SW 1271 (cell line): Measurements from ENCODE around the gene NECTIN1.
A peak's percentile ranks its signal among the peaks of the same experiment; 100 is the strongest.
"Not testable (repeated sequence)": the region's sequence is repeated elsewhere in the genome, so short reads cannot be mapped to it uniquely, and the experiment has no call there.

Experiments used
- DNase-seq, 2 experiments: peaks; one replicate each; lab custom pipeline; 2025; lab: John Stamatoyannopoulos, UW

The NECTIN1 gene

DNA sequence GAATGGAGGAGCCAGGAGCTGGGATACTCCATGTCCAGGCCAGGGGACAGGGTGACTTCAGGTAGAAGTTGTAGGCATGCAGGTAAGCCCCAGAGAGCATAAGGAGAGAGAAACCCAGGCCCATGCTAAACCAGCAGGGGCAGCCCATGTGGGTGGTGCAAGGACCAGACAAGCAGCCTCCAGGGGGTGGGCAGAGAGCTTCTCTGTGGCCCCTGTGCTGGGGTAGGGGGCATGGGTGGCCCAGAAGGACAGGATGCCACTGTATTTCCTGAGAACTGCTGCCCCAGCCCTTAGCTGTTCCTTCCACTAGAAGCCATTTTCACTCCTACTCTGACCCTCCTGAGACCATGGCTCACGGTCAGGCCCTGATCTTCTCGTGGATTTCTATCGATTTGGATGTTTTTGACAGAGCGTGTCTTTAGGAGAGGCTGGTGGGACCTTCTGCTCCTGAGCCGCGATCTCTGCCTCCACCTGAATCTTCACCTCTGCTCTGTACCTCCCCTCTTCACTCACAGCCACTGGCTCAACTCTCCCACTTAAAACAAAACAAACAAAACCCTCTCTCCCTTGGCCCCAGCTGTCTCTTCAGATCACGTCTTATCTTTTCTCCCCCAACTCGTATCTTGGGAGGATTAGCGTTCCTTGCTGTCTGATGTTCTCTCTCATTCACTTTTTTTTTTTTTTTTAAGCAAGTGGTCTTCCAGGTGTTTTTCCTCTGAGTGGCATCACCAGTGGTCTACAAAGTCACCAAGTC lies 112.2 kb downstream of the NECTIN1 start:
- DNase-seq, result no peak

DNA sequence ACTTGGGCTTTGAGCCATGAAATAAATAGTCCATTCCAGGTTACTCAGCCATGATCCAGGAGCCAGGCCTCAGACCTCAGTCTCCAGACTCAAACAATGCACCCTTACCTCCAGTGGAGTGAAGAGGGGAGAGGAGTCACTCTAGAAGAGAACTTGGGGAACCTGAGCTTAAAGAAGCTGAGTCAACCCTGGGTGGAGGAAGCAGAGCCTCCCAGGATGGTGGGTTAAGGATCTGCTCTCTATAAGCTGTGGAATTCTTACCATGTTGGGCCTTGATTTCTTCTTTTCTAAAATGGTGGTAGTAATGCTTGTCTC lies 113.2 kb downstream of the NECTIN1 start:
- no peak for DNase-seq

DNA sequence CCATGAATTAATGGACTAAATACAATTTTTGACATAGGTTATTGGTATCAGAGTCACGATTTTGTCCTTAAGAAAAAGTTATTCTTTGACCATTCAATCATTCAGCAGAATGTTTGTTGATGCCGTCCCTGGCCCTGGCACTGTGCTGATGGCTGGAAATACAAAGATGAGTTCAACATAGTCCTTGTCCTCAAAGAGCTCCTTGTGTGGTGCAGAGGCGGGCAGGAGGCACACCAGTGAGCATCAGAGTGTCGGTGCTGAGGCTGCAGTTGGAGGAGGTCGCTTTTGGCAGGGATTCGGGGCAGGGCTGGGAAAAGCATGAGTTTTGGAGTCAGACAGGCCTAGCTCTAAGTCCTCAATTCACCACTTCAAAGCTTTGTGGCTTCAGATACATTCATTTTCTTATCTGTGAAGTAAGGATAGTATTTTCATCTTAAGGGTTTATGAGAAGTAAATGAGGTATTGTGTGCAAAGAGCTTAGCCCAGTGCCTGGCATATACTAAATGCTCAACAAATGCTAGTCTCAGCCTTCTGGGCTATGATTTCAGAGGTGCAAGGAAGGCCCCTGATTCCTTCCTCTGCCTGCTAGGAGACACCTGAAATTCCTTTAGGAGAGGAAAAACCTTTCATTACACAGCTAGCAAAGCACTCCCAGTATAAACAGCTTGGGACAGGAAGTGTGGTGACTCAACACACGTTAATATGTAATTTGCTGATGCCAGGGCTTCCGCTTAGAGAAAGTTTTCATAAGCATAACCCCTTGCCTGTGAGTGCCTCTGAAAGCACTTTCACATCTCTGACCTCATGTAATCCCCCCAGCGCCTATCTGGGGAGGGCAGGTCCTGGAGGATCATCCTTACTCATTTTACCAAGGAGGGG lies 113.8 kb downstream of the NECTIN1 start:
- DNase-seq, result peak in 1 of 2 experiments; percentile 42

DNA sequence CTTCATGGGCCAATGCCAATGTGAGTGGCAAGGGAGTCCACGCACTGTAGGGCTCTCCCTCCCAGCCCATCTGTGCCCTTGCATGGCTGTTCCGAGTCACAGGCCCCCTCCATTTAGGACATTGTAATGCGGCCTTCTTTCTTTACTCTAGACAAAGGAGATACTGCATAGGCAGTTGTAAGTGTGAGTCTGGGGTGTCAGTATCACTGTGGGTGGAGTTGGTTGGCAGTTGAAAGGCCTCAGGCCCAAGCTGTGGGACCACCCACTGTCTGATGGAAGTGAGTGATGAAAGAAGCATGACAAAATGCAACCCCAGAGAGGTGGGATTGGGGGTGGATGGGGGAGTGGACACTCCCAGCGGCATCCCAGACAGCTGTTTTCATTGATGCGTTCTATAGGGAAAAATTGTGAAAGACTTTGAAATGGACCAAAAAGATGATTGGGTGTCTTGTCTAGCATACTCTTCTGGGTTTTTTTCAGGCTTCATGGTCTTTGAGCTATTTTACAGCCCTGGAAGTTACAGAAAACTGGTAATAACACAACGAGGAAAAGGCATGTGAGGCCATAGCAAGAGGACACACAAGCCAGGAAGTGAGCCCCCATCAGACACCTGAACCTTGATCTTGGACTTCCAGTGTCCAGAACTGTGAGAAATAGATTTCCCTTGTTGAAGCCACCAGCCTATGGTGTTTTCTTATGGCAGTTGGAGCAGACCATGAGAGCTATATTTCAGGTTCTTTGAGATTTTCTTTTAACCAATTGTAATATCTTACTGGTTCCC lies 114.6 kb downstream of the NECTIN1 start:
- no peak for DNase-seq

DNA sequence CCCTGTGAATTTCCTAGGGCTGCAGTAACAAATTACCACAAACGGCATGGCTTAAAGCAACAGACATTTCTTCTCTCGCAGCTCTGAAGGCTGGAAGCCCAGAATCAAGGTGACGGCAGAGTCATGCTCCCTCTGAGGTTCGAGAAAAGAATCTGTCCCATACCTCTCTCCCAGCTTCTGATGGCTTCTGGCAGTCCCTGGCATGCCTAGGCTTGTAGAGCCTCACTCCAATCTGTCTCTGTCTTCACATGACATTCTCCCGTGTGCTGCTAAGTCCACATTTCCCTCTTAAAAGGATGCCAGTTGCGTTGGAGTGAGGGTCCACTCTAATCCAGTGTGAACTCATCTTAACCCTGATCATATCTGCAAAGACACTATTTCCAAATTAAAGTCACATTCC lies 116.2 kb downstream of the NECTIN1 start:
- no peak for DNase-seq

DNA sequence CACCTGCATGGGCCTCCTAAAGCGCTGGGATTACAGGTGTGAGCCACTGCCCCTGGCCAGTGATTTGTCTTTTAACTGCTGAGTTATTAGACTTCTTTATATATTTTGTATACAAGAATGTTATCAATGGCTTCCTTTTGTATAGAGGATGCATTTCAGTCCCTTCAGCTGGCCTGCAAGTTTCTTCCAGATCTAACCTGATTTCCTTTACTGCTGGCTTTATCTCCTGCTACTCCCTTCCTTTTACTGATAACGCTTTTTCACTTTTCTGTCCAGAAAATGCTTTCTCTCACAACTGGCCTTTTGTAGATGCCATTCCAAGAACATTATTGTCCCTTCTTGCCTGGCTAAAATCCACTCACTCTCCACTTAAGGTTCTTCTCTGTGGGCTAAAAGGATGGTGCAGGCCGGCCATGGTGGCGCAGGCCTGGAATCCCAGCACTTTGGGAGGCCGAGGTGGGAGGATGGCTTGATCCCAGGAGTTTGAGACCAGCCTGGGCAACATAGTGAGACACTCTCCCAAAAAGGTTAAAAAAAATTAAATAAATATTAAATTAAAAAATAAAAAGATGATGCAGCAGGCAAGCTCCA lies 118.1 kb downstream of the NECTIN1 start:
- no peak for DNase-seq

DNA sequence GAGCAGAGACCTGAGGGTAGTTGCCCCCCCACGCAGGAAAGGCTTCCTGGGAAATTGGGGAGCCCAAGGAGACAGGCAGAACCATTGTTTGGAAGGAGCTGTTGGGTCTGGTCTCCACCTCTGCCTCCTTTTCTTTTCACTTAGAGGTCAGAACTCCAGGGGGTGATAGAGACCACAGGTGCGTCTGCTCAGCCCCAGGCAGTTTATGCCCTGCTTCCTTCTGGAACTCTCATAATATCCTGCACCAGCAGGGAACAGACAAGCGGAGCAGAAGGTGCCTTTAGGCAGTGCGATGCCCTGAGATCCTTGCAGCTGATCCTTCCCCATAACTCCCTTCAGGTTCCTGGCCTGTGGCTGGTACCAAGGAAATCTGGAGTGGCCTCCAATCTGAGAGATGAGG lies 120.2 kb downstream of the NECTIN1 start:
- no peak for DNase-seq

DNA sequence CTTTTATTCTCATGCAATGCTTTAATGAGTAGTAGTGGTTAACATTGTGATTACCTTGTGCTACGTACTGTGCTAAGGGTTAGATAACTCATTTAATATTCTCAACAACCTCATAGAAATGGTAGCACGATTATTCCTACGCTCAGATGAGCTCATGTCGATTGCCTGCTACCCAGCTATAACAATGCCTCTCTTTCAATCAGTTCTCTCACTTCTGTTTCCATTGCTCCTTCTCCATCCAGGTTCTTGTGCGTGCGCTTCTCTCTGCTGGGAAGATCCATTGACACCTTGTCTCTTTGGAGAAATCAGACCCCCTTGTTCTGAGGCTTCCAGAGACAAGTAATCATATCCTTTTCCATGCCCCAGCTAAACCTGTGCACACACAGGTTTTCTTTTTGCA lies 120.8 kb downstream of the NECTIN1 start:
- DNase-seq, result no peak

DNA sequence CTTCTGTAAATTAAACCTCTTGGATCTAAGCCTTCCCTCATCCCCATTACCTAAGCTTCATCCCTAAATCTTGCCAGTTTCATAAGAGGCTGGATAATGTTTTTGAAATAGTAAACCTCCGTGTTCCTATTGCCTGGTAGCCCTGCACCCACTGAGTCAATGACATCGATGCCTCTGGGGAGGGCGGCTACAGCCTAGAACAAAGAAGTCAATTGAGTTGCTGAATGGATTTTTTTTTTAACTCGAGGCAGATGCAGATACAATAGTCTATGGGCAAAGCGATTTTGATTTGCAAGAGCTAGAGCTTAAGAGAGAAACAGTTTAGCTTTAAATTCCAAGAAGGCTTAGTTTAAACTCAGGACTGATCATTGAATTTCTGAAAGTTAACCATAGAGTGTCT lies 121.3 kb downstream of the NECTIN1 start:
- DNase-seq, result no peak

DNA sequence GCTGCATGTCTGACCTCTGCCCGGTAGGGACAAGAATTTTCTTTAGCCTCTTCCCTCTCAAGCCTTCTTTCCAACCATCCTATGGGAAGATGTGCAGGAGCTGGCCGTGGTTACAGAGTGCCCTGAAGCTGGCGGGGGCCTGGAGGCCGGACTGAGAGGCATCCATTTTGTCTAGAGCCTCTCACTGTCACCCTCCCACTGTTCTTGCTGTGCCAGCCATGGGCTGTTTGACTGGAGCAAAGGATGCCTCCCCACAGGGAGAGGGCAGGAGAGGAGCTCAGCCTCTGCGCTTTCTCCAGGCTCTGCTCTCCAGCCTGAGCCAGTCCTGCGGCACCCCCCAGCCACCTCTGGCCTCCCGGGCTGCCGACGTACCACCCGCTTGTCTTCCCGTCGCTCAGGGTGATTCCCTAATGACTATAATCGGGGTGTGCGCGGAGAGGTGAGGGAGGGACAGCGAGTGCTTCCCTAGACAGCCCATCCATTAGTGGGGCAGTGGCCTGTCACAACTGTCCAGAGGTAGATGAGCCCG lies 123.8 kb downstream of the NECTIN1 start:
- no peak for DNase-seq

DNA sequence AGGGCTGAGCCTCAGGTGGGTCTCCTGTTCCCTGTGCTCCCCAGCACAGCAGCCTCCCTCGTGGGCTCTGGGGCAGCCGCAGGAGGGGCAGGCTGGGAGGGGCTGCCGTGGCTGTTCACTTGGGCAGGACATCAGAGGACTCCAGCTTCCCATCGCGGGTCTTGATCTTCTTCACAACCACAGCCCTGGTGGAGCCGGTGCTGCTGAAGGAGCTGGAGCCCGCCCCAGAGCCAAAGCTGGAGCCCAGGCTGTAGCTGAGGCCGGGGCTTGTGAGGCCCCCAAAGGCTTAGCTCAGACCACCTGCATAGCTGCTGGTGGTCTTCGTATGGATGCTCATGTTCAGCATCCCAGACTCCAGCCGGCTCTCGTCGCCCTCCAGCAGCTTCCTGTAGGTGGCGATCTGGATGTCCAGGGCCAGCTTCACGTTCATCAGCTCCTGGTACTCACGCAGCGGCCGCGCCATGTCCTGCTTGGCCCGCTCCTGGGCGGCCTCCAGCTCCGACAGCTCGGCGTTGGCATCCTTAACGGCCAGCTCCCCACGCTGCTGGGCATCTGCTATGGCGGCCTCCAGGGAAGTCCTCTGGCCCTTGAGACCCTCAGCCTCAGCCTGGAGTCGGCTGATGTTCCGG lies 126.1 kb downstream of the NECTIN1 start:
- no peak for DNase-seq

DNA sequence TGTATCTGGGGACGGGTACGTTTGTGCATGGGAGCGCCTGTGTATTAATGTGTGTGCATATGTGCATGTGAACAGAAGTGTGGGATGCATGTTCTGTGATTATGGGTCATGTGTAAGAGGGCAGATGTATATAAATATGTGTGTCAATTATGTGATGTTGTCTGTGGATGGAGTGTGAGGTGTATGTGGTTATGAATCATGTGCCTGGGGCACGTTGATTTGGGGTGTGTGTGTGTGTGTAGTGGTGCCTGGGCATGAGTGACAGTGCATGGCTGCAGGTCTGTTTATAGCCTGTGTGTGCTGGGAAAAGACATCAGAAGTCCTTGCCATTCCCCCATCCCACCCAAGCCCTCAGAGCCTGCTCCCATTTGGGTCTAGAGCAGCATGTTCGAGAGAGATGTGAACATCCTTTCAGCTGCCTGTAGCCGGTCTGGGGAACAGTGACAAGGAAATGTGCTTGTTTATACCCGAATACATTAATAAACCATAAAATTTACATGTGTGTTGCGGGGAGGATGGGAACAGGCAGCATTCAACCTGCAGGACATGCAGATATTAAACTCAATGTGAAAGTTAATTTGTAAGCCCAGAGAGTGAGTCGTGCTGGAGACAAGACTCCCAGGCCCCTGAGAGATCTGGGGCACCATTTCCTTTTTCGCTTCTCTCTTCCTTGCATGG lies 129.0 kb downstream of the NECTIN1 start:
- DNase-seq, result no peak

DNA sequence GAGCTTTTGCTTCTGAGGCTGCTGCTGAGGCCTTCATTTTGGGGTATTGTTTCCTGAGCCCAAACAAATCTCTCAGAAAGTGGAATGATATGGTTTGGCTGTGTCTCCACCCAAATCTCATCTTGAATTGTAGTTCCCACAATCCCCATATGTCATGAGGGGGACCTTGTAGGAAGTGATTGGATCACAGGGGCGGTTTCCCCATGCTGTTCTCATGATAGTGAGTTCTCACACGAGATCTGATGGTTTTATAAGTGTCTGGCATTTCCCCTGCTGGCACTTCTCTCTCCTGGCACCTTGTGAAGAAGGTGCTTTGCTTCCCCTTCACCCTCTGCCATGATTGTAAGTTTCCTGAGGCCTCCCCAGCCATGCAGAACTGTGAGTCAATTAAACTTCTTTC lies 133.1 kb downstream of the NECTIN1 start:
- DNase-seq, result not testable (repeated sequence)

DNA sequence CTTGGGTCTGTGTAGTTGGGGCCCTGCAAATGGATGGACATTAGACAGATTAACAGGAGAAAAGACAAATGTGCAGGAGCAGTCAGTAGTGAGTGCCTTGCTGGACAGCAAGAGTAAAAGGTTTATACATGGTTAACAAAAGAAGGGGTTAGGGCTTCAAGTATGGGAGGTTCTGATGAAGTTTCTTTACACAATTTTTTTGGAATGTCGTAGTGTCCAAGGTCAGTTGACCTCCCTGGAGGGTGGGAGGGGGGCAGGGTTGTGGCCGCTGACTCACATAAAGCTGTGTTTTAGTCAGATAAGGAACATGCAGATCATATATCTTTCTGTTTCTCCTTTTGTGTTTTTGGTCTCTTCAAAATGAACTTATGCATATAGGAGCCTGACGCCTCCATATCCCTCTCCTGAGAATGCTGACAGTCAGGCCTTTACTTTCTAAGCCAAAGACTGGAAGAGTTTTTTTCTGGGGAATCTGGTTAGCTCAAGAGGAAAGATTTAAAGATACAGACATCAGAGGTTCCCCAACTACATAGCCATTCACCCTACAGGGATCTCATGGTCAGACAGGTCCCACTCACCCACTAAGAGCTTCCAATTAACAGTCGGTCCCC lies 134.3 kb downstream of the NECTIN1 start:
- DNase-seq, result no peak

DNA sequence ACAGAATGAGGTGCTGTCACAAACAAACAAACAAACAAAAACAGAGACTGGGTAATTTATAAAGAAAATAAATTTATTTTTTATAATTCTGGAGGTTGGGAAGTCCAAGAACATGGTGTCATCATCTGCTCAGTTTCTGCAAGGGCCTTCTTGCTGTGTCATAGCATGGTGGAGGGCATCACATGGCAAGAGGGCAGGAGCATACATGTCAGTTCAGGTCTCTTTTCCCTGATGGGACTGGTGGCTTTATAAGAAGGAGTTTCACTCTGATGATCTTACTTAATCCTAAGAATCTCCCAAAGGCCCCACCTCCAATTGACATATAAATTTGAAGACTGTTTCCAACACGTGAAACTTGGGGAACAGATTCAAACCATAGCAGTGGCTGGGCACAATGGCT lies 135.7 kb downstream of the NECTIN1 start:
- no peak for DNase-seq

DNA sequence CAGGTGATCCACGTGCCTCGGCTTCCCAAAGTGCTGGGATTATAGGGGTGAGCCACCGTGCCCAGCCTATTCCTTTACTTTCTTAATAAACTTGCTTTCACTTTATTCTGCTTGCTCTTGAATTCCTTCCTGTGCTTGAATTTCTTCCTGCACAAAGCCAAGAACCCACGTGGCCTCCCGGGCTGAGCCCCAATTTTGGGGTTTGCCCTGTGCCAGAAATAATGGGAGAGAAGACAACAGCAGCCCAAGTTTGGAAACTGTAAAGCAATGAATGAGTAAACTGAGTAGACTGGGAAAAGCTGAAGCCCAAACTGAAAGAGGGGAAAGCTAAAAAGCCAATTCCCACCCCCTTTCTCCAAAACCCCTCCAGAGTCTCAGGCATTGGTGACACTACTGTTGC lies 136.4 kb downstream of the NECTIN1 start:
- no peak for DNase-seq

DNA sequence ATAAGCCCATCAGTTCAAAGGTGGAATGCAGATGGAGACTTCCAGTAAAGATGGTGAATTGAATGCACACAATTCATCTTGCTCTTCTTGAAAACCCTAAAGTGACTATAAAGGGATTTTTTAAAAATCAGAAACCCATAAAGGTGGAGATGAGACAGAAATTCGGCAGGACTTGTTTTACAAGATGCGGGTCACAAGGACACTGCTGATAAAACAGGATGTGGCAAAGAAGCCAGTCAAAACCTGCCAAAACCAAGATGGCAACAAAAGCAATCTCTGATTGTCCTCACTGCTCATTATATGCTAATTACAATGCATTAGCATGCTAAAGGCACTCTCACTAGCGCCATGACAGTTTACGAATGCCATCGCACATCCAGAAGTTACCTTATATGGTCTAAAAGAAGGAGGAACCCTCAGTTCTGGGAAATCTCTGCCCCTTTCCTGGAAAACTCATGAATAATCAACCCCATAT lies 137.1 kb downstream of the NECTIN1 start:
- DNase-seq, result no peak

DNA sequence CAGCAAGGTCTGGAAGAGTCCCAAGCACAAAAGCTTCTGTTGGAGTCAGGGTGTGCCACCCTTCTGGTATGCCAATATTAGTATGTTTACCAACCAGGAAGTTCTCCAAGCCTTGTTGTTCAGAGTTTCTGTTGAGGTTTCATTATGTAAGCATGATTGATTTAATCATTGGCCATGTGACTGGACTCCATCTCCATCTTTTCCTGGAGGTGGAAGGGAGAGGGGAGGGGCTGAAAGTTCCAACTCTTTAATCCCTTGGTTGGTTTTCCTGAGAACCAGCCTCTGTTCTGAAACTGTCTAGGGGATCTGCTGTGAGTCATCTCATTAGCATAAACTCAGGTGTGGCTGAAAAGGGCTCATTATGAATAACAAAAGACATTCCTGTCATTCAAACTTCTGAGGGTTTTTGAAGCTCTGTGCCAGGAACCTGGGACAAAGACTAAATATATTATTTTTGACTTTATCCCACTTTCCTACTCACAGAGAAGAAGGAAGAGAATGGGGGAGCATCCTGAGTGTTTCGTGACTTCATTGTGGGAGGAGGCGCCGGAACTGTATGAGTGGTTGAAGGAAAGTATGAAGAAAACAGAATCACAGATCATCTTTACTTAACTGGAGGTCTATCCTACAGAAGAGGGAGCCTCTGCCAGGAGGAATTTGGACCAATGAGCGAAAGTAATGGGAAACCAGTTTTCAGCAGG lies 138.2 kb downstream of the NECTIN1 start:
- no peak for DNase-seq

DNA sequence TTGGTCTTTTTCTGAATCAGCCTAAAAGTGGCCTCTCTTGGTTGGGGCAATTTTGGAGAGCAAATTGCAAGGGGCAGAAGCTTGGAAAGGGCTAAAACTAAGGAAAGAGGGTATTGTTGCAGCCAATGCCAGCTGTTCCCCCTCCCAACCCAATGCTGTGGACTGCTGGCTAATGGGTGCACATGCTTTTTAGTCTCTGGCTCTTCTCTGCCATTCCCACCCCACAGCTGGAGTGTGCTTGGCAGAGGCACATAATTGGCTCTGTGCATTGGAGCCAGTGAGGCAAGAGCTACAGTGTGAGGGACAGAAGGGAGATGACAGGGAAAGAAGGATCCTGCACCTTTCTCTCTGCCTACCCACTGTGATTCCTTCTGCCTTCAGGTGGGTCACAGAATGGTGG lies 140.0 kb downstream of the NECTIN1 start:
- DNase-seq, result no peak
